ENCODE measurements around the gene SEZ6L2.

DNA sequence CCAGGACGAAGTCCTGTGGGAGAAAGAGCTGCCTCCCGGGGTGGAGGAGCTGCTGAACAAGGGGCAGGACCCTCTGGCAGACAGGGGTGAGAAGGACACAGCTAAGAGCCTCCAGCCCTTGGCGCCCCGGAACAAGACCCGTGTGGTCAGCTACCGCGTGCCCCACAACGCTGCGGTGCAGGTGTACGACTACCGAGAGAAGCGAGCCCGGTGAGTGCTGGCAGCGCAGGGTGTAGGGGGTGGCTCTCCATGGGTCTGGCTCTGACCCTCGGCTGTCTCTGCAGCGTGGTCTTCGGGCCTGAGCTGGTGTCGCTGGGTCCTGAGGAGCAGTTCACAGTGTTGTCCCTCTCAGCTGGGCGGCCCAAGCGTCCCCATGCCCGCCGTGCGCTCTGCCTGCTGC lies 57.7 kb downstream of the SEZ6L2 start:
- TF ChIP-seq, protein P1, sequence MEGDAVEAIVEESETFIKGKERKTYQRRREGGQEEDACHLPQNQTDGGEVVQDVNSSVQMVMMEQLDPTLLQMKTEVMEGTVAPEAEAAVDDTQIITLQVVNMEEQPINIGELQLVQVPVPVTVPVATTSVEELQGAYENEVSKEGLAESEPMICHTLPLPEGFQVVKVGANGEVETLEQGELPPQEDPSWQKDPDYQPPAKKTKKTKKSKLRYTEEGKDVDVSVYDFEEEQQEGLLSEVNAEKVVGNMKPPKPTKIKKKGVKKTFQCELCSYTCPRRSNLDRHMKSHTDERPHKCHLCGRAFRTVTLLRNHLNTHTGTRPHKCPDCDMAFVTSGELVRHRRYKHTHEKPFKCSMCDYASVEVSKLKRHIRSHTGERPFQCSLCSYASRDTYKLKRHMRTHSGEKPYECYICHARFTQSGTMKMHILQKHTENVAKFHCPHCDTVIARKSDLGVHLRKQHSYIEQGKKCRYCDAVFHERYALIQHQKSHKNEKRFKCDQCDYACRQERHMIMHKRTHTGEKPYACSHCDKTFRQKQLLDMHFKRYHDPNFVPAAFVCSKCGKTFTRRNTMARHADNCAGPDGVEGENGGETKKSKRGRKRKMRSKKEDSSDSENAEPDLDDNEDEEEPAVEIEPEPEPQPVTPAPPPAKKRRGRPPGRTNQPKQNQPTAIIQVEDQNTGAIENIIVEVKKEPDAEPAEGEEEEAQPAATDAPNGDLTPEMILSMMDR (conservative IDR thresholded peaks at IDR 0.05), result no peak
- TF ChIP-seq EZH2 (IDR thresholded peaks at IDR 0.05; ENCODE audit: low read depth), result no peak

Measured in PC-9 (cell line).